HEK293 (cell line): ENCODE results near the gene CLIC2.

ENCODE experiments used
- CTCF ChIA-PET: fragments of 350-600 bp; formaldehyde crosslinking; extraction: SDS; loops from one replicate; lab custom pipeline; 2021; ENCODE audit warnings: antibody characterized with exemption; lab: Yijun Ruan, JAX
- POLR2A ChIA-PET: fragments of 300-600 bp; formaldehyde crosslinking; extraction: SDS; loops from one replicate; lab custom pipeline; 2020; ENCODE audit warnings: antibody characterized with exemption, inconsistent platforms; lab: Yijun Ruan, JAX
- H3K27ac ChIP-seq: fragments of 200-500 bp; sonication (Bioruptor generic); 2 replicates; pipeline ENCODE4 v1.5.1; 2014; ENCODE audit warnings: low read depth, low read length, control low read depth, inconsistent platforms; ENCODE audit errors: extremely low read depth
- H3K36me3 ChIP-seq, 2 experiments: fragments of 200-500 bp in 1 of 2; sonication (Bioruptor generic) in 1 of 2; 1 replicate in 1 of 2; 2 replicates in 1 of 2; pipeline ENCODE4 v1.5.1; 2014 to 2017; ENCODE audit warnings: inconsistent platforms in 2 of 2, low read length in 2 of 2; ENCODE audit not compliant: control insufficient read depth in 2 of 2, insufficient read depth in 1 of 2
- H3K4me1 ChIP-seq: fragments of 200-500 bp; sonication (Bioruptor generic); 2 replicates; pipeline ENCODE4 v1.5.1; 2014; ENCODE audit warnings: mild to moderate bottlenecking, low read length, inconsistent platforms; ENCODE audit not compliant: control insufficient read depth, insufficient read depth
- H3K4me3 ChIP-seq: 2 replicates; pipeline ENCODE4 v1.5.1; 2011; ENCODE audit warnings: low read depth, mild to moderate bottlenecking, control low read depth, low read length, moderate library complexity
- H3K9me3 ChIP-seq: fragments of 200-500 bp; sonication (Bioruptor generic); 2 replicates; pipeline ENCODE4 v1.5.1; 2014; ENCODE audit warnings: low read depth, low read length, inconsistent platforms; ENCODE audit not compliant: control insufficient read depth, insufficient read depth
- HOXD13 ChIP-seq: sonication (generic); formaldehyde crosslinking; IDR thresholded peaks from 2 replicates; pipeline ENCODE4 v1.8.0; 2022; ENCODE audit warnings: missing genetic modification reagents, borderline replicate concordance
- KLF9 ChIP-seq: fragments of 450-650 bp; formaldehyde crosslinking; IDR thresholded peaks from 2 replicates; pipeline ENCODE4 v1.5.1; 2016; ENCODE audit warnings: missing biosample characterization, missing genetic modification characterization, low read depth
- MEIS1 ChIP-seq: sonication (generic); formaldehyde crosslinking; IDR thresholded peaks from 2 replicates; pipeline ENCODE4 v1.8.1; 2022; ENCODE audit warnings: missing genetic modification reagents, mild to moderate bottlenecking, borderline replicate concordance
- TCF7L2 ChIP-seq: IDR thresholded peaks from 2 replicates; pipeline ENCODE4 v1.6.1; 2011; ENCODE audit warnings: low read depth, mild to moderate bottlenecking, inconsistent platforms, low read length, moderate library complexity, borderline replicate concordance
- WT1 ChIP-seq: fragments of 450-650 bp; formaldehyde crosslinking; IDR thresholded peaks from 2 replicates; pipeline ENCODE4 v1.5.1; 2016; ENCODE audit warnings: missing biosample characterization, missing genetic modification characterization
- ZBTB11 ChIP-seq: fragments of 450-650 bp; formaldehyde crosslinking; conservative IDR thresholded peaks from 2 replicates; pipeline ENCODE4 v1.5.1; 2016; ENCODE audit warnings: low read depth, missing biosample characterization, missing genetic modification characterization
- ZFP69B ChIP-seq: fragments of 450-650 bp; formaldehyde crosslinking; IDR thresholded peaks from 2 replicates; pipeline ENCODE4 v1.5.1; 2016; ENCODE audit warnings: missing biosample characterization, missing genetic modification characterization
- ZNF157 ChIP-seq: fragments of 450-650 bp; formaldehyde crosslinking; IDR thresholded peaks from 2 replicates; pipeline ENCODE4 v1.5.1; 2016; ENCODE audit warnings: missing biosample characterization, missing genetic modification characterization
- ZNF311 ChIP-seq: fragments of 450-650 bp; formaldehyde crosslinking; IDR thresholded peaks from 2 replicates; pipeline ENCODE4 v1.5.1; 2017; ENCODE audit warnings: missing biosample characterization, missing genetic modification characterization, borderline replicate concordance
- ZNF391 ChIP-seq: fragments of 450-650 bp; formaldehyde crosslinking; IDR thresholded peaks from 2 replicates; pipeline ENCODE4 v1.5.1; 2016; ENCODE audit warnings: low read depth, missing biosample characterization, missing genetic modification characterization, borderline replicate concordance
- ZNF48 ChIP-seq: fragments of 450-650 bp; formaldehyde crosslinking; IDR thresholded peaks from 2 replicates; pipeline ENCODE4 v1.5.1; 2016; ENCODE audit warnings: missing biosample characterization, missing genetic modification characterization
- ZNF488 ChIP-seq: fragments of 450-650 bp; formaldehyde crosslinking; IDR thresholded peaks from 2 replicates; pipeline ENCODE4 v1.5.1; 2016; ENCODE audit warnings: missing biosample characterization, missing genetic modification characterization
- ZNF558 ChIP-seq: fragments of 450-650 bp; formaldehyde crosslinking; IDR thresholded peaks from 2 replicates; pipeline ENCODE4 v1.5.1; 2016; ENCODE audit warnings: missing biosample characterization, missing genetic modification characterization
- ZNF561 ChIP-seq: fragments of 450-650 bp; IDR thresholded peaks from 2 replicates; pipeline ENCODE4 v1.5.1; 2018; ENCODE audit warnings: missing biosample characterization, missing genetic modification characterization, borderline replicate concordance
- ZNF654 ChIP-seq: fragments of 450-650 bp; formaldehyde crosslinking; IDR thresholded peaks from 2 replicates; pipeline ENCODE4 v1.5.1; 2016; ENCODE audit warnings: low read depth, missing biosample characterization, missing genetic modification characterization
- TF ChIP-seq, protein P1 (sequence below): fragments of 450-650 bp; formaldehyde crosslinking; IDR thresholded peaks from 2 replicates; pipeline ENCODE4 v1.5.1; 2016; ENCODE audit warnings: missing biosample characterization, missing genetic modification characterization
- TF ChIP-seq, protein P2 (sequence below): fragments of 450-650 bp; formaldehyde crosslinking; IDR thresholded peaks from 2 replicates; pipeline ENCODE4 v1.5.1; 2017; ENCODE audit warnings: missing biosample characterization, missing genetic modification characterization
- TF ChIP-seq, protein P3 (sequence below): fragments of 450-650 bp; formaldehyde crosslinking; IDR thresholded peaks from 2 replicates; pipeline ENCODE4 v1.5.1; 2016; ENCODE audit warnings: missing biosample characterization, missing genetic modification characterization

The CLIC2 gene

GRCh38 chrX:155259752-155260151 is 74.7 kb downstream of the CLIC2 start:
- Histone ChIP-seq H3K36me3 (no peaks in the 10 kb centered on the region), H3K4me1 (no peaks in the 10 kb centered on the region), H3K4me3 (no peak overlapping the region)
- CTCF ChIA-PET, result no interaction called here
- no peak for TF ChIP-seq ZBTB11 (tag by site-specific recombination)
- TF ChIP-seq, protein P1, sequence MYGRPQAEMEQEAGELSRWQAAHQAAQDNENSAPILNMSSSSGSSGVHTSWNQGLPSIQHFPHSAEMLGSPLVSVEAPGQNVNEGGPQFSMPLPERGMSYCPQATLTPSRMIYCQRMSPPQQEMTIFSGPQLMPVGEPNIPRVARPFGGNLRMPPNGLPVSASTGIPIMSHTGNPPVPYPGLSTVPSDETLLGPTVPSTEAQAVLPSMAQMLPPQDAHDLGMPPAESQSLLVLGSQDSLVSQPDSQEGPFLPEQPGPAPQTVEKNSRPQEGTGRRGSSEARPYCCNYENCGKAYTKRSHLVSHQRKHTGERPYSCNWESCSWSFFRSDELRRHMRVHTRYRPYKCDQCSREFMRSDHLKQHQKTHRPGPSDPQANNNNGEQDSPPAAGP (tag by site-specific recombination), result no peak
- no peak for TF ChIP-seq WT1 (tag by site-specific recombination)
- no peak for TF ChIP-seq HOXD13 (CRISPR knock-in tag)
- TF ChIP-seq ZNF561, result no peak
- TF ChIP-seq ZNF488 (tag by site-specific recombination), result no peak
- no peak for TF ChIP-seq ZNF654 (tag by site-specific recombination)
- TF ChIP-seq, protein P2, sequence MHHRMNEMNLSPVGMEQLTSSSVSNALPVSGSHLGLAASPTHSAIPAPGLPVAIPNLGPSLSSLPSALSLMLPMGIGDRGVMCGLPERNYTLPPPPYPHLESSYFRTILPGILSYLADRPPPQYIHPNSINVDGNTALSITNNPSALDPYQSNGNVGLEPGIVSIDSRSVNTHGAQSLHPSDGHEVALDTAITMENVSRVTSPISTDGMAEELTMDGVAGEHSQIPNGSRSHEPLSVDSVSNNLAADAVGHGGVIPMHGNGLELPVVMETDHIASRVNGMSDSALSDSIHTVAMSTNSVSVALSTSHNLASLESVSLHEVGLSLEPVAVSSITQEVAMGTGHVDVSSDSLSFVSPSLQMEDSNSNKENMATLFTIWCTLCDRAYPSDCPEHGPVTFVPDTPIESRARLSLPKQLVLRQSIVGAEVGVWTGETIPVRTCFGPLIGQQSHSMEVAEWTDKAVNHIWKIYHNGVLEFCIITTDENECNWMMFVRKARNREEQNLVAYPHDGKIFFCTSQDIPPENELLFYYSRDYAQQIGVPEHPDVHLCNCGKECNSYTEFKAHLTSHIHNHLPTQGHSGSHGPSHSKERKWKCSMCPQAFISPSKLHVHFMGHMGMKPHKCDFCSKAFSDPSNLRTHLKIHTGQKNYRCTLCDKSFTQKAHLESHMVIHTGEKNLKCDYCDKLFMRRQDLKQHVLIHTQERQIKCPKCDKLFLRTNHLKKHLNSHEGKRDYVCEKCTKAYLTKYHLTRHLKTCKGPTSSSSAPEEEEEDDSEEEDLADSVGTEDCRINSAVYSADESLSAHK (tag by site-specific recombination), result no peak
- no peak for TF ChIP-seq TCF7L2
- TF ChIP-seq, protein P3, sequence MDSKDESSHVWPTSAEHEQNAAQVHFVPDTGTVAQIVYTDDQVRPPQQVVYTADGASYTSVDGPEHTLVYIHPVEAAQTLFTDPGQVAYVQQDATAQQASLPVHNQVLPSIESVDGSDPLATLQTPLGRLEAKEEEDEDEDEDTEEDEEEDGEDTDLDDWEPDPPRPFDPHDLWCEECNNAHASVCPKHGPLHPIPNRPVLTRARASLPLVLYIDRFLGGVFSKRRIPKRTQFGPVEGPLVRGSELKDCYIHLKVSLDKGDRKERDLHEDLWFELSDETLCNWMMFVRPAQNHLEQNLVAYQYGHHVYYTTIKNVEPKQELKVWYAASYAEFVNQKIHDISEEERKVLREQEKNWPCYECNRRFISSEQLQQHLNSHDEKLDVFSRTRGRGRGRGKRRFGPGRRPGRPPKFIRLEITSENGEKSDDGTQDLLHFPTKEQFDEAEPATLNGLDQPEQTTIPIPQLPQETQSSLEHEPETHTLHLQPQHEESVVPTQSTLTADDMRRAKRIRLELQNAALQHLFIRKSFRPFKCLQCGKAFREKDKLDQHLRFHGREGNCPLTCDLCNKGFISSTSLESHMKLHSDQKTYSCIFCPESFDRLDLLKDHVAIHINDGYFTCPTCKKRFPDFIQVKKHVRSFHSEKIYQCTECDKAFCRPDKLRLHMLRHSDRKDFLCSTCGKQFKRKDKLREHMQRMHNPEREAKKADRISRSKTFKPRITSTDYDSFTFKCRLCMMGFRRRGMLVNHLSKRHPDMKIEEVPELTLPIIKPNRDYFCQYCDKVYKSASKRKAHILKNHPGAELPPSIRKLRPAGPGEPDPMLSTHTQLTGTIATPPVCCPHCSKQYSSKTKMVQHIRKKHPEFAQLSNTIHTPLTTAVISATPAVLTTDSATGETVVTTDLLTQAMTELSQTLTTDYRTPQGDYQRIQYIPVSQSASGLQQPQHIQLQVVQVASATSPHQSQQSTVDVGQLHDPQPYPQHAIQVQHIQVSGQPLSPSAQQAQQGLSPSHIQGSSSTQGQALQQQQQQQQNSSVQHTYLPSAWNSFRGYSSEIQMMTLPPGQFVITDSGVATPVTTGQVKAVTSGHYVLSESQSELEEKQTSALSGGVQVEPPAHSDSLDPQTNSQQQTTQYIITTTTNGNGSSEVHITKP, result no peak
- TF ChIP-seq KLF9 (tag by site-specific recombination), result no peak
- TF ChIP-seq, all 188 proteins: peak for 0
- Histone ChIP-seq H3K9me3 (no peaks in the 10 kb centered on the region; the same call in 1 of the 2 replicates), H3K27ac (no peak overlapping the region)
- POLR2A ChIA-PET, result interaction anchor here (0.6 kb wide), 1 partner anchor 150 kb away, joined by 4 read pairs; no protein-coding TSS in a partner anchor

DNA sequence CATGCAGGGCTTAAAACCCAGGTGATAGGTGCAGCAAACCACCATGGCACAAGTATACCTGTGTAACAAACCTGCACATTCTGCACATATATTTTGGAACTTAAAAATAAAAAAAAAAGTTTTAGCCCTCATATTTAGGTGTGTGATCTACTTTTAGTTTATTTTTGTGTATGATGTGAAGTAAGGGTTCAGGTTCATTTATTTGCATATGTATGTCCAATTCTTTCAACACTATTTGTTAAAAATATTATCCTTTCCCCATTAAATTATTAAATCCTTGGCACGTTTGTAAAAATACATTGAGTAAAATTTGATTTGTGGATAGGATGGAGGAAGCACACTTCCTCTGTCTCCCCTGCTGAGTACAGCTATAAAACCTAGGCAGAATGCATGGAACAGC is 83.0 kb downstream of the CLIC2 start:
- Histone ChIP-seq H3K36me3 (no peaks in the 10 kb centered on the region), H3K27ac (no peak overlapping the region), H3K9me3 (no peaks in the 10 kb centered on the region), H3K4me3 (no peak overlapping the region), H3K4me1 (no peaks in the 10 kb centered on the region)
- CTCF ChIA-PET, result interaction anchor here (0.6 kb wide), 1 partner anchor 294 kb away, joined by 3 read pairs; no protein-coding TSS in a partner anchor
- POLR2A ChIA-PET, result no interaction called here
- TF ChIP-seq ZNF157 (tag by site-specific recombination) (no peak), MEIS1 (CRISPR knock-in tag) (no peak), ZFP69B (tag by site-specific recombination) (no peak), ZNF391 (tag by site-specific recombination) (no peak), ZNF311 (tag by site-specific recombination) (no peak), ZNF48 (no peak), ZNF558 (peak; percentile 95), ZBTB11 (tag by site-specific recombination) (no peak)
